OCI-LY7 (cell line): ENCODE measurements around the gene LYRM4. TPM values are rescaled to one million over a fixed set of nuclear protein-coding genes. Genes with fewer than 3 reads are reported as not detected.

Experiments used
- BruUV-seq: library from RNA; stranded (reverse); fragments of 400-500 nt; replicated peaks from 2 replicates; lab custom pipeline; 2021; lab: Mats Ljungman, UMichigan
- CTCF ChIA-PET: fragments of 300-600 bp; sonication (Branson Sonifier 250); formaldehyde crosslinking; loops from one replicate; lab custom pipeline; 2022; ENCODE audit warnings: antibody characterized with exemption; ENCODE audit not compliant: unreplicated experiment; lab: Charles Lee
- POLR2A ChIA-PET: fragments of 300-600 bp; sonication (Branson Sonifier 250); formaldehyde crosslinking; loops from one replicate; lab custom pipeline; 2022; ENCODE audit warnings: antibody characterized with exemption; lab: Charles Lee
- DNase-seq: peaks from one replicate; pipeline ENCODE4 v3.0.0-alpha.2; 2015; ENCODE audit warnings: low spot score
- H2AFZ ChIP-seq: fragments of 200-600 bp; sonication (generic), shearing (Covaris generic); 2 replicates; pipeline ENCODE4 v1.6.1; 2014; ENCODE audit warnings: mild to moderate bottlenecking, antibody characterized with exemption, low read length, moderate library complexity
- H3K27ac ChIP-seq: fragments of 200-600 bp; sonication (generic); 2 replicates; pipeline ENCODE4 v1.5.1; 2014; ENCODE audit warnings: mixed run types, low read depth, mild to moderate bottlenecking, moderate library complexity, low read length, inconsistent platforms; ENCODE audit not compliant: poor library complexity, severe bottlenecking
- H3K36me3 ChIP-seq: fragments of 200-600 bp; sonication (generic); 2 replicates; pipeline ENCODE4 v1.6.1; 2014; ENCODE audit warnings: mild to moderate bottlenecking, antibody characterized with exemption, low read length, moderate library complexity, mixed read lengths; ENCODE audit not compliant: insufficient read depth
- H3K4me1 ChIP-seq: fragments of 200-600 bp; sonication (generic); 2 replicates; pipeline ENCODE4 v1.5.1; 2014; ENCODE audit warnings: mild to moderate bottlenecking, low read length; ENCODE audit not compliant: insufficient read depth, poor library complexity, severe bottlenecking
- H3K4me2 ChIP-seq: fragments of 200-600 bp; sonication (generic); 2 replicates; pipeline ENCODE4 v1.6.1; 2014; ENCODE audit warnings: mild to moderate bottlenecking, low read length
- H3K4me3 ChIP-seq: fragments of 200-600 bp; sonication (generic); 2 replicates; pipeline ENCODE4 v1.5.1; 2014; ENCODE audit warnings: mild to moderate bottlenecking, low read depth, low read length; ENCODE audit not compliant: poor library complexity, severe bottlenecking
- H3K79me2 ChIP-seq: fragments of 200-600 bp; sonication (generic); 2 replicates; pipeline ENCODE4 v1.6.1; 2016; ENCODE audit warnings: low read depth, mild to moderate bottlenecking, low read length, moderate library complexity, mixed read lengths; ENCODE audit not compliant: insufficient read depth
- H3K9me2 ChIP-seq: fragments of 200-600 bp; sonication (generic); 2 replicates; pipeline ENCODE4 v1.6.1; 2016; ENCODE audit warnings: mild to moderate bottlenecking, low read length, mixed read lengths; ENCODE audit not compliant: insufficient read depth
- H3K9me3 ChIP-seq: fragments of 200-600 bp; sonication (generic); 2 replicates; pipeline ENCODE4 v1.6.1; 2014; ENCODE audit warnings: mild to moderate bottlenecking, mixed run types, low read length, mixed read lengths
- H4K20me1 ChIP-seq: fragments of 200-600 bp; sonication (generic); 2 replicates; pipeline ENCODE4 v1.6.1; 2014; ENCODE audit warnings: mild to moderate bottlenecking, antibody characterized with exemption, low read length, moderate library complexity, mixed read lengths; ENCODE audit not compliant: insufficient read depth
- EZH2phosphoT487 ChIP-seq: fragments of 200-600 bp; sonication (generic); IDR thresholded peaks from 2 replicates; pipeline ENCODE4 v1.6.1; 2018; ENCODE audit warnings: low read depth, borderline replicate concordance, mild to moderate bottlenecking, mixed run types, antibody characterized with exemption, low read length, moderate library complexity, mixed read lengths
- intact Hi-C: fragments of 100-400 bp; cut with micrococcal nuclease; formaldehyde crosslinking; loops from one replicate; pipeline ENCODE4 v1.10.0; 2022; ENCODE audit not compliant: unreplicated experiment
- total RNA-seq, 2 experiments: library from RNA; depleted of rRNA in 1 of 2; stranded (reverse); fragments of >200 nt in 1 of 2; shearing (Covaris generic) in 1 of 2; gene quantifications; 2 replicates each; pipeline ENCODE4 v1.2.3, GENCODE V29; 2014 to 2022
- TF ChIP-seq, protein P1 (sequence below): fragments of 200-600 bp; sonication (generic); conservative IDR thresholded peaks from 2 replicates; pipeline ENCODE4 v1.5.1; 2014; ENCODE audit warnings: mild to moderate bottlenecking, antibody characterized with exemption, low read length, moderate library complexity, mixed read lengths

The LYRM4 gene
- total RNA-seq, 2 experiments from 2014 or later: 19.6 to 34.3 TPM

DNA sequence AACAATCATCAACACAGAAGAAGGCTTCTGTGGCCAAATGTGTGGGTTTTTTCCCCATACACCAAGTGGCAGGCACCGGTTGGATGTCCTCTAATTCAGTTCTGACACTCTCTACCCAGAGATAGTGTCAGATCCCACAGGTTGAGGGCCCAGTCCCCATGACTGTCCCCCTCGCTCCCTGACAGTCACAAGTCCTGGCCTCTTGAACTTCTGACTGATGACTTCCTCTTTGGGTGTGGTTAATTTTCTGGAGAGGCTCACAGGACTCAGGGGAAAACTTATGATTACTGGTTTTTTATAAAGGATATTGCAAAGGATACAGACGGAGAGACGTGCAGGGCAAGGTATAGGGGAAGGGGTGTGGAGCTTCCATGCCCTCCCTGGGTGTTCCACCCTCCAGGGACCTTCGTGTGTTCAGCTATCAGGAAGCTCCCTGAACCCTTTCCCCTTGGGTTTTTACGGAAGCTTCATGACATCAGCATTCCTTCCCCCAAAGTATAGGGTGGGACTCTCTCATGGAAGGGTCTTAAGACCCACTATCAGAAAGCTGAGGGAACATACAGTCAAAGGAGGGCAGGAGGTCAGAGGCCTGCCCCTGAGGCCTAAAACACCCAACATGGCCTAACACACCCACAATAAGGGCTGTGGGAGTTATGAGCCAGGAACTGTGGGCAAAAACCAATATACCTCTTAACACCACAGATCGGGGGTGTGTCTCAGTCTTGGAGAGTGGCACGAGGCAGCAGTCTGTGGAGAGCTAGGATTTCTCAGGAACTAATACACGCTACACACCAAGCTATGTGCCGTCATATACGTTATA, 33.9 kb upstream of the LYRM4 start:
- DNase-seq: no peak
- 0 out of 2 replicates have a peak, but pooled peaks cover 5% of the 10 kb centered on the region for H4K20me1 ChIP-seq
- H3K79me2 ChIP-seq: no peaks in the 10 kb centered on the region
- H3K36me3 ChIP-seq: no peaks in the 10 kb centered on the region
- no peaks in the 10 kb centered on the region for H3K9me3 ChIP-seq
- intact Hi-C loops: no loop called here
- H3K9me2 ChIP-seq: no peaks in the 10 kb centered on the region
- POLR2A ChIA-PET: interaction anchor here (0.6 kb wide), 1 partner anchor 15 kb away, joined by 3 read pairs; no protein-coding TSS in a partner anchor
- no peak for TF ChIP-seq EZH2phosphoT487
- no peak overlapping the region for H3K4me2 ChIP-seq
- no peak overlapping the region for H3K4me3 ChIP-seq
- no peak overlapping the region for H3K27ac ChIP-seq
- H3K4me1 ChIP-seq: peaks cover 5% of the 10 kb centered on the region
- no TSS peak for BruUV-seq
- CTCF ChIA-PET: no interaction called here
- no peak overlapping the region for H2AFZ ChIP-seq

DNA sequence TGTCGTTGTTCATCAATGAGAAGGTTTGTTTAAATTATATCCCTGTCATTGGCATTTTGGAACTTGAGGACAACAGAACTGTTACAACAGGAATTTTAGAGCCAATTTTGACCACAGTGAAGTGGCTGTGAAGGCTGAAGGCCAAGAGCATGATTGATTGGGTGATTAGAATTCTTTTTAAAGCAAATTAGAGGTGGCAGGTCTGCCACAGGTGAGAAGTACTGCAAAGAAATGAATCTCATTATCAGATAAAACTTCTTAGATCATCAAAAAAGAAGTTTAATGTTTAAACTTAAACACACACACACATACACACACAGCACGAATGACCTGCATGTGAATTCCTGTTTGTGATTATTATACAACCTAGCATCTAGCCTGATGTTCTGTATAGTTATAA, 32.9 kb upstream of the LYRM4 start:
- H3K36me3 ChIP-seq: no peaks in the 10 kb centered on the region
- ChIA-PET POLR2A (no interaction called here), CTCF (no interaction called here)
- no peak overlapping the region for H3K4me3 ChIP-seq
- H3K9me2 ChIP-seq: no peaks in the 10 kb centered on the region
- intact Hi-C loops: no loop called here
- H2AFZ ChIP-seq: no peak overlapping the region
- peaks cover 5% of the 10 kb centered on the region for H3K4me1 ChIP-seq
- no peaks in the 10 kb centered on the region for H3K9me3 ChIP-seq
- no peak overlapping the region for H3K27ac ChIP-seq
- H4K20me1 ChIP-seq: 0 out of 2 replicates have a peak, but pooled peaks cover 5% of the 10 kb centered on the region
- TF ChIP-seq EZH2phosphoT487: no peak
- TF ChIP-seq, protein P1, sequence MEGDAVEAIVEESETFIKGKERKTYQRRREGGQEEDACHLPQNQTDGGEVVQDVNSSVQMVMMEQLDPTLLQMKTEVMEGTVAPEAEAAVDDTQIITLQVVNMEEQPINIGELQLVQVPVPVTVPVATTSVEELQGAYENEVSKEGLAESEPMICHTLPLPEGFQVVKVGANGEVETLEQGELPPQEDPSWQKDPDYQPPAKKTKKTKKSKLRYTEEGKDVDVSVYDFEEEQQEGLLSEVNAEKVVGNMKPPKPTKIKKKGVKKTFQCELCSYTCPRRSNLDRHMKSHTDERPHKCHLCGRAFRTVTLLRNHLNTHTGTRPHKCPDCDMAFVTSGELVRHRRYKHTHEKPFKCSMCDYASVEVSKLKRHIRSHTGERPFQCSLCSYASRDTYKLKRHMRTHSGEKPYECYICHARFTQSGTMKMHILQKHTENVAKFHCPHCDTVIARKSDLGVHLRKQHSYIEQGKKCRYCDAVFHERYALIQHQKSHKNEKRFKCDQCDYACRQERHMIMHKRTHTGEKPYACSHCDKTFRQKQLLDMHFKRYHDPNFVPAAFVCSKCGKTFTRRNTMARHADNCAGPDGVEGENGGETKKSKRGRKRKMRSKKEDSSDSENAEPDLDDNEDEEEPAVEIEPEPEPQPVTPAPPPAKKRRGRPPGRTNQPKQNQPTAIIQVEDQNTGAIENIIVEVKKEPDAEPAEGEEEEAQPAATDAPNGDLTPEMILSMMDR: no peak
- no peaks in the 10 kb centered on the region for H3K79me2 ChIP-seq
- no peak for DNase-seq
- no peak overlapping the region for H3K4me2 ChIP-seq
- BruUV-seq: no TSS peak

DNA sequence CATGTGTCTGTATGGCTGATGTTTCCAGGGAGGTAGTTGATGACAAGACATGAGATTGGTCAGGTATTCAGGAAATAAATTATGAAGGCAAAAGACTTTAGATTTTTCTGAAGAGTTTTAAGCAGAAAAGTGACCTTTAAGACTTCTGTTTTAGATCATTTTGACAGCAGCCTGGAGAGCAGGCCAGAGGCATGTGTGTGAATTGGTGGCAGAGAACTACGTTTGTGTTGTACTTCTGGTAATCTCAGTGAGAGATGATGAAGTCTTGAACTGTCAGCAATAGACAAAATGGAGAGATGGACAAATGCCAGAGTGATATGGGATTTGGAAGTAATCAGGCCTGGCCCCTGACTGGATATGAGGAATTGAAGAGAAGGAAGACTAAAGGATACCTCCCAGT, 31.4 kb upstream of the LYRM4 start:
- no peak for TF ChIP-seq EZH2phosphoT487
- TF ChIP-seq, protein P1: no peak
- Histone ChIP-seq H3K36me3 (no peaks in the 10 kb centered on the region), H3K9me3 (no peaks in the 10 kb centered on the region), H3K4me2 (no peak overlapping the region), H3K79me2 (no peaks in the 10 kb centered on the region), H3K9me2 (no peaks in the 10 kb centered on the region), H2AFZ (no peak overlapping the region), H3K4me3 (no peak overlapping the region), H4K20me1 (0 out of 2 replicates have a peak, but pooled peaks cover 5% of the 10 kb centered on the region), H3K4me1 (peaks cover 5% of the 10 kb centered on the region), H3K27ac (no peak overlapping the region)
- CTCF ChIA-PET: no interaction called here
- POLR2A ChIA-PET: interaction anchor here (0.5 kb wide), 1 partner anchor 9 kb away, joined by 4 read pairs; no protein-coding TSS in a partner anchor
- DNase-seq: no peak
- no TSS peak for BruUV-seq
- intact Hi-C loops: no loop called here
